WI38 (cell line): ENCODE data around the gene F7.
"Not testable (repeated sequence)": the region's sequence is repeated elsewhere in the genome, so short reads cannot be mapped to it uniquely, and the experiment has no call there.

ENCODE experiments used
- H3K4me3 ChIP-seq: 2 replicates; pipeline ENCODE4 v1.5.1; 2011; ENCODE audit warnings: low read depth, mild to moderate bottlenecking, control low read depth, low read length
- CTCF ChIP-seq: IDR thresholded peaks from 2 replicates; pipeline ENCODE4 v1.5.1; 2012; ENCODE audit warnings: low read depth, mild to moderate bottlenecking, control low read depth, low read length

F7 gene

GRCh38 chr13:113157929-113158747 lies 52.5 kb downstream of the F7 start, which contains the start of gene PROZ:
PROZ (plus strand) TSS chr13:113158648; CDS start chr13:113158661, 13 bp downstream.
- H3K4me3 ChIP-seq, result no peak within 1 kb of the TSS
- no peak for TF ChIP-seq CTCF

- no peak overlapping the region for H3K4me3 ChIP-seq
- no peak for TF ChIP-seq CTCF
Measured at GRCh38 chr13:113158946-113159345, 53.4 kb downstream of the F7 start.

- H3K4me3 ChIP-seq, result no peak overlapping the region
- TF ChIP-seq CTCF, result no peak
Measured at GRCh38 chr13:113159701-113160100, 54.1 kb downstream of the F7 start.

GRCh38 chr13:113160983-113161382 lies 55.4 kb downstream of the F7 start:
- TF ChIP-seq CTCF, result no peak
- H3K4me3 ChIP-seq, result no peak overlapping the region

GRCh38 chr13:113161433-113161832 lies 55.8 kb downstream of the F7 start:
- no peak for TF ChIP-seq CTCF
- H3K4me3 ChIP-seq, result no peak overlapping the region

GRCh38 chr13:113161975-113162374 lies 56.4 kb downstream of the F7 start:
- not testable (repeated sequence) for H3K4me3 ChIP-seq

- no peak overlapping the region for H3K4me3 ChIP-seq
Measured at GRCh38 chr13:113162783-113163685, 57.4 kb downstream of the F7 start.

More at GRCh38 chr13:113162783-113163685, 57.4 kb downstream of the F7 start:
- no peak for TF ChIP-seq CTCF
